K562 (cell line): ENCODE measurements around the gene RAB11FIP2. TPM values are rescaled to one million over a fixed set of nuclear protein-coding genes. Genes with fewer than 3 reads are reported as not detected.

Source experiments
- ATAC-seq: fragments of 200-7000 bp; cut with Tn5 transposase; 3 replicates; pipeline ENCODE4 v1.9.1; 2020; ENCODE audit warnings: moderate library complexity
- BruUV-seq: library from RNA; stranded (reverse); fragments of 400-500 nt; replicated peaks from 2 replicates; lab custom pipeline; 2021; lab: Mats Ljungman, UMichigan
- CTCF ChIA-PET: fragments of 300-600 bp; formaldehyde crosslinking; extraction: SDS; loops from one replicate; lab custom pipeline; 2021; ENCODE audit warnings: low intra/inter-chr PET ratio; lab: Yijun Ruan, JAX
- POLR2A ChIA-PET: fragments of 300-600, 350-650 bp; sonication (Branson Sonifier 250); formaldehyde crosslinking; extraction: SDS; loops from one replicate; lab custom pipeline; 2021; ENCODE audit warnings: antibody characterized with exemption, inconsistent platforms; lab: Yijun Ruan, JAX
- DNase-seq, 4 experiments: peaks; one replicate each; pipeline versions ENCODE4 v3.0.0 to v3.0.0-alpha.2; 2011 to 2018; ENCODE audit warnings: low spot score in 3 of 4, mixed read lengths in 3 of 4; ENCODE audit errors: extremely low read depth in 1 of 4
- FAIRE-seq: peaks from 2 replicates; lab custom pipeline; 2011; peaks lifted over from hg19 to GRCh38; lab: Jason Lieb, UNC
- H2AFZ ChIP-seq: 2 replicates; pipeline ENCODE4 v1.6.0; 2011; ENCODE audit warnings: low read depth, low read length, control low read depth, inconsistent platforms
- H3K27ac ChIP-seq: fragments of 200-600 bp; 3 replicates; pipeline ENCODE4 v1.8.0; 2011; ENCODE audit warnings: low read depth, mild to moderate bottlenecking, control low read depth, inconsistent platforms, low read length, moderate library complexity, mixed read lengths; ENCODE audit errors: extremely low read depth
- H3K27me3 ChIP-seq, 2 experiments: fragments of 300-600 bp in 1 of 2; 2 replicates in 1 of 2; 3 replicates in 1 of 2; pipeline versions ENCODE4 v1.6.0 to v1.8.0; 2011; ENCODE audit warnings: inconsistent platforms in 2 of 2, low read length in 2 of 2, mild to moderate bottlenecking in 1 of 2, mixed read lengths in 1 of 2, moderate library complexity in 1 of 2; ENCODE audit not compliant: control insufficient read depth in 2 of 2, insufficient read depth in 2 of 2
- H3K36me3 ChIP-seq: fragments of 300-600 bp; 3 replicates; pipeline ENCODE4 v1.8.0; 2011; ENCODE audit warnings: mild to moderate bottlenecking, low read length, inconsistent platforms; ENCODE audit not compliant: control insufficient read depth, insufficient read depth
- H3K4me1 ChIP-seq, 2 experiments: fragments of 200-600 bp in 1 of 2; replicated peaks in 1 of 2; 2 replicates in 1 of 2; 3 replicates in 1 of 2; pipeline versions ENCODE4 v1.5.1 to v1.8.0; 2011; ENCODE audit warnings: inconsistent platforms in 2 of 2, low read length in 2 of 2, mild to moderate bottlenecking in 1 of 2, mixed read lengths in 1 of 2, moderate library complexity in 1 of 2; ENCODE audit not compliant: control insufficient read depth in 2 of 2, insufficient read depth in 2 of 2
- H3K4me2 ChIP-seq: 2 replicates; pipeline ENCODE4 v1.6.1; 2011; ENCODE audit warnings: low read length, control low read depth, inconsistent platforms, mixed read lengths; ENCODE audit not compliant: insufficient read depth
- H3K4me3 ChIP-seq: fragments of 200-600 bp; sonication (generic), shearing (Covaris generic); 2 replicates; pipeline ENCODE4 v1.5.1; 2016; ENCODE audit warnings: control low read depth, inconsistent platforms
- H3K79me2 ChIP-seq: fragments of 200-600 bp; 3 replicates; pipeline ENCODE4 v1.8.0; 2011; ENCODE audit warnings: low read length, inconsistent platforms; ENCODE audit not compliant: control insufficient read depth, insufficient read depth
- H3K9ac ChIP-seq, 2 experiments: 2 replicates each; pipeline versions ENCODE4 v1.6.0 to v1.6.1; 2011; ENCODE audit warnings: low read depth in 2 of 2, low read length in 2 of 2, control low read depth in 1 of 2, inconsistent platforms in 1 of 2, mild to moderate bottlenecking in 1 of 2, mixed read lengths in 1 of 2; ENCODE audit not compliant: insufficient read depth in 1 of 2
- H3K9me1 ChIP-seq: one replicate; pipeline ENCODE4 v1.6.0; 2011; ENCODE audit warnings: inconsistent platforms, mild to moderate bottlenecking, low read length, moderate library complexity; ENCODE audit not compliant: control insufficient read depth, insufficient read depth
- H3K9me3 ChIP-seq: replicated peaks from 2 replicates; pipeline ENCODE4 v1.5.1; 2011; ENCODE audit warnings: low read depth, low read length, inconsistent platforms; ENCODE audit not compliant: control insufficient read depth, insufficient read depth
- H4K20me1 ChIP-seq: replicated peaks from 2 replicates; pipeline ENCODE4 v1.6.1; 2011; ENCODE audit warnings: low read length, inconsistent platforms, mixed read lengths; ENCODE audit not compliant: control insufficient read depth, insufficient read depth
- COPS2 ChIP-seq: fragments of 450-650 bp; conservative IDR thresholded peaks from 2 replicates; pipeline ENCODE4 v1.6.1; 2016; ENCODE audit warnings: mild to moderate bottlenecking, moderate library complexity
- CXXC5 ChIP-seq: fragments of 250-450 bp; sonication (Bioruptor Pico); IDR thresholded peaks from 2 replicates; pipeline ENCODE4 v1.8.0; 2022; ENCODE audit warnings: inconsistent platforms, mild to moderate bottlenecking, moderate library complexity
- HNRNPK ChIP-seq: fragments of 200-400 bp; formaldehyde crosslinking; IDR thresholded peaks from one replicate; pipeline ENCODE4 v1.6.1; 2018; ENCODE audit warnings: mild to moderate bottlenecking, low read depth, low read length; ENCODE audit not compliant: poor library complexity, severe bottlenecking
- POLR2AphosphoS2 ChIP-seq: IDR thresholded peaks from 2 replicates; pipeline ENCODE4 v1.6.1; 2012; ENCODE audit warnings: low read length, improper control_type of control experiment
- SMAD3 ChIP-seq: fragments of 450-650 bp; formaldehyde crosslinking; conservative IDR thresholded peaks from 2 replicates; pipeline ENCODE4 v1.4.0; 2020; ENCODE audit warnings: mild to moderate bottlenecking
- TAF9B ChIP-seq: fragments of 450-650 bp; IDR thresholded peaks from 2 replicates; pipeline ENCODE4 v1.6.1; 2018; ENCODE audit warnings: mild to moderate bottlenecking; ENCODE audit not compliant: partially characterized antibody
- ZFP1 ChIP-seq: fragments of 450-650 bp; formaldehyde crosslinking; IDR thresholded peaks from 2 replicates; pipeline ENCODE4 v1.4.0; 2020; ENCODE audit warnings: mild to moderate bottlenecking, mixed read lengths
- ZNF184 ChIP-seq: sonication (generic); formaldehyde crosslinking; IDR thresholded peaks from 2 replicates; pipeline ENCODE4 v1.5.0; 2020; ENCODE audit warnings: missing genetic modification reagents
- ZNF707 ChIP-seq: fragments of 250-450 bp; sonication (Bioruptor Pico); conservative IDR thresholded peaks from 2 replicates; pipeline ENCODE4 v1.8.0; 2022; ENCODE audit warnings: inconsistent platforms, mild to moderate bottlenecking, moderate library complexity
- ZNF79 ChIP-seq: fragments of 250-450 bp; sonication (Bioruptor Pico); IDR thresholded peaks from 2 replicates; pipeline ENCODE4 v1.4.0; 2020; ENCODE audit warnings: low read depth, mild to moderate bottlenecking, moderate library complexity
- WGBS: fragments of 100-300 bp; shearing (Covaris generic); methylation state at CpG from one replicate; pipeline ENCODE4 v1.1.6; 2016; ENCODE audit warnings: low coverage, mixed read lengths; ENCODE audit not compliant: insufficient coverage; ENCODE audit errors: missing lambda C conversion rate; 5-methylcytosine and 5-hydroxymethylcytosine counted together
- in situ Hi-C: fragments of 300-500 bp; cut with MboI; formaldehyde crosslinking; loops from 4 replicates; pipeline ENCODE4 v1.15.0; 2018; ENCODE audit warnings: inconsistent platforms, mixed read lengths
- intact Hi-C: fragments of 100-400 bp; cut with micrococcal nuclease; formaldehyde crosslinking; loops from 2 replicates; pipeline ENCODE4 v1.14.2; 2022
- polyA plus RNA-seq, 8 experiments: library from polyadenylated mRNA; depleted of rRNA in 4 of 8; stranded (reverse) in 5 of 8; unstranded in 3 of 8; fragments of >200 nt; fragmentation: Nextera tagmentation in 2 of 8; fragmentation: Illumina TruSeq in 1 of 8; extraction: Ambion mirVana in 2 of 8; extraction: Trizol in 1 of 8; gene quantifications; 2 replicates each; pipeline versions ENCODE4 v1.2.1 to v1.2.3, GENCODE V29; 2011 to 2014; ENCODE audit warnings: inconsistent platforms in 1 of 8, missing spikeins in 1 of 8
- total RNA-seq, 7 experiments: library from RNA; depleted of rRNA in 6 of 7; stranded (reverse); fragments of >200 nt in 6 of 7; fragmentation: Illumina TruSeq in 2 of 7; extraction: Trizol in 2 of 7; gene quantifications; 2 replicates each; pipeline versions ENCODE4 v1.2.1 to v1.2.3, GENCODE V29; 2011 to 2021; ENCODE audit warnings: low replicate concordance in 1 of 7
- TF ChIP-seq, protein P1 (sequence below): fragments of 450-650 bp; IDR thresholded peaks from 2 replicates; pipeline ENCODE4 v1.6.1; 2016; ENCODE audit warnings: low read depth
- TF ChIP-seq, protein P2 (sequence below): fragments of 450-650 bp; formaldehyde crosslinking; IDR thresholded peaks from 2 replicates; pipeline ENCODE4 v1.4.0; 2022; ENCODE audit warnings: mild to moderate bottlenecking, moderate library complexity
- TF ChIP-seq, protein P3 (sequence below): fragments of 450-650 bp; IDR thresholded peaks from 2 replicates; pipeline ENCODE4 v1.6.1; 2017; ENCODE audit warnings: antibody characterized with exemption

The RAB11FIP2 gene
- total and polyA plus RNA-seq, 9 of the 15 experiments (the other 6 are each of a cell fraction or from before 2014, with no cell fraction given) = 3.0 to 10.6 (median 3.9) TPM

DNA sequence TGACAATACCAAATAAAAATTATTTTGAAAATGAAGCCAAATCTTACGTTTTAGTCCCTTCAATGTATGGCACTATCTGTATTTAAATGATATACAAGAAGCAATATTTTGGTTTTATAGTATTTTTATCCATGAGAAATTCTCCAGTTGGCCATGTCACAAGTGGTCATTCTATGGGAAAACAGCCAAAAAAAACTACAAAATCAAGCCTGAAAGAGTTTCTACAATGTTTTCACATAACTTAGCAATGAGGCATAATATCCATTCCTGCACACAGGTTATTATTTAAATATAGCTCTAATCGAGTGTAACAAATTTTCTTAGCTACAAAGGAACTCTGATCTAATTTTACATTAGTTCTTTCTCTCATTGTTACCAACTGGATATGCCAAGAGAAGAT, 5.4 kb downstream of the RAB11FIP2 start:
- H4K20me1 ChIP-seq = no peaks in the 10 kb centered on the region
- POLR2A ChIA-PET = no interaction called here
- H3K4me1 ChIP-seq = peaks cover 0 to 3% of the 10 kb centered on the region in 2 experiments; a peak in 2 of 5 replicates
- H2AFZ ChIP-seq = no peak overlapping the region
- no peaks in the 10 kb centered on the region for H3K27me3 ChIP-seq
- no peak for DNase-seq
- FAIRE-seq = no peak
- no peak overlapping the region for H3K4me3 ChIP-seq
- BruUV-seq = no TSS peak
- CTCF ChIA-PET = no interaction called here
- no peak overlapping the region for H3K4me2 ChIP-seq
- intact Hi-C loops (no loop called here), in situ Hi-C loops (no loop called here)
- H3K79me2 ChIP-seq = peaks cover 35% of the 10 kb centered on the region
- H3K27ac ChIP-seq = no peak overlapping the region
- no peak for ATAC-seq
- 0 out of 3 replicates have a peak, but pooled peaks cover 2% of the 10 kb centered on the region for H3K36me3 ChIP-seq
- H3K9me1 ChIP-seq = no peaks in the 10 kb centered on the region
- H3K9ac ChIP-seq = no peak overlapping the region
- H3K9me3 ChIP-seq = no peaks in the 10 kb centered on the region
- WGBS = 52% methylated on average over 2 of the region's 2 CpGs
- TF ChIP-seq ZNF79 (no peak), ZNF707 (CRISPR knock-in tag) (no peak), CXXC5 (CRISPR knock-in tag) (no peak), ZFP1 (CRISPR knock-in tag) (no peak), TAF9B (no peak), POLR2AphosphoS2 (no peak), SMAD3 (CRISPR knock-in tag) (no peak), COPS2 (no peak), ZNF184 (CRISPR knock-in tag) (no peak), HNRNPK (no peak)
- TF ChIP-seq, protein P1, sequence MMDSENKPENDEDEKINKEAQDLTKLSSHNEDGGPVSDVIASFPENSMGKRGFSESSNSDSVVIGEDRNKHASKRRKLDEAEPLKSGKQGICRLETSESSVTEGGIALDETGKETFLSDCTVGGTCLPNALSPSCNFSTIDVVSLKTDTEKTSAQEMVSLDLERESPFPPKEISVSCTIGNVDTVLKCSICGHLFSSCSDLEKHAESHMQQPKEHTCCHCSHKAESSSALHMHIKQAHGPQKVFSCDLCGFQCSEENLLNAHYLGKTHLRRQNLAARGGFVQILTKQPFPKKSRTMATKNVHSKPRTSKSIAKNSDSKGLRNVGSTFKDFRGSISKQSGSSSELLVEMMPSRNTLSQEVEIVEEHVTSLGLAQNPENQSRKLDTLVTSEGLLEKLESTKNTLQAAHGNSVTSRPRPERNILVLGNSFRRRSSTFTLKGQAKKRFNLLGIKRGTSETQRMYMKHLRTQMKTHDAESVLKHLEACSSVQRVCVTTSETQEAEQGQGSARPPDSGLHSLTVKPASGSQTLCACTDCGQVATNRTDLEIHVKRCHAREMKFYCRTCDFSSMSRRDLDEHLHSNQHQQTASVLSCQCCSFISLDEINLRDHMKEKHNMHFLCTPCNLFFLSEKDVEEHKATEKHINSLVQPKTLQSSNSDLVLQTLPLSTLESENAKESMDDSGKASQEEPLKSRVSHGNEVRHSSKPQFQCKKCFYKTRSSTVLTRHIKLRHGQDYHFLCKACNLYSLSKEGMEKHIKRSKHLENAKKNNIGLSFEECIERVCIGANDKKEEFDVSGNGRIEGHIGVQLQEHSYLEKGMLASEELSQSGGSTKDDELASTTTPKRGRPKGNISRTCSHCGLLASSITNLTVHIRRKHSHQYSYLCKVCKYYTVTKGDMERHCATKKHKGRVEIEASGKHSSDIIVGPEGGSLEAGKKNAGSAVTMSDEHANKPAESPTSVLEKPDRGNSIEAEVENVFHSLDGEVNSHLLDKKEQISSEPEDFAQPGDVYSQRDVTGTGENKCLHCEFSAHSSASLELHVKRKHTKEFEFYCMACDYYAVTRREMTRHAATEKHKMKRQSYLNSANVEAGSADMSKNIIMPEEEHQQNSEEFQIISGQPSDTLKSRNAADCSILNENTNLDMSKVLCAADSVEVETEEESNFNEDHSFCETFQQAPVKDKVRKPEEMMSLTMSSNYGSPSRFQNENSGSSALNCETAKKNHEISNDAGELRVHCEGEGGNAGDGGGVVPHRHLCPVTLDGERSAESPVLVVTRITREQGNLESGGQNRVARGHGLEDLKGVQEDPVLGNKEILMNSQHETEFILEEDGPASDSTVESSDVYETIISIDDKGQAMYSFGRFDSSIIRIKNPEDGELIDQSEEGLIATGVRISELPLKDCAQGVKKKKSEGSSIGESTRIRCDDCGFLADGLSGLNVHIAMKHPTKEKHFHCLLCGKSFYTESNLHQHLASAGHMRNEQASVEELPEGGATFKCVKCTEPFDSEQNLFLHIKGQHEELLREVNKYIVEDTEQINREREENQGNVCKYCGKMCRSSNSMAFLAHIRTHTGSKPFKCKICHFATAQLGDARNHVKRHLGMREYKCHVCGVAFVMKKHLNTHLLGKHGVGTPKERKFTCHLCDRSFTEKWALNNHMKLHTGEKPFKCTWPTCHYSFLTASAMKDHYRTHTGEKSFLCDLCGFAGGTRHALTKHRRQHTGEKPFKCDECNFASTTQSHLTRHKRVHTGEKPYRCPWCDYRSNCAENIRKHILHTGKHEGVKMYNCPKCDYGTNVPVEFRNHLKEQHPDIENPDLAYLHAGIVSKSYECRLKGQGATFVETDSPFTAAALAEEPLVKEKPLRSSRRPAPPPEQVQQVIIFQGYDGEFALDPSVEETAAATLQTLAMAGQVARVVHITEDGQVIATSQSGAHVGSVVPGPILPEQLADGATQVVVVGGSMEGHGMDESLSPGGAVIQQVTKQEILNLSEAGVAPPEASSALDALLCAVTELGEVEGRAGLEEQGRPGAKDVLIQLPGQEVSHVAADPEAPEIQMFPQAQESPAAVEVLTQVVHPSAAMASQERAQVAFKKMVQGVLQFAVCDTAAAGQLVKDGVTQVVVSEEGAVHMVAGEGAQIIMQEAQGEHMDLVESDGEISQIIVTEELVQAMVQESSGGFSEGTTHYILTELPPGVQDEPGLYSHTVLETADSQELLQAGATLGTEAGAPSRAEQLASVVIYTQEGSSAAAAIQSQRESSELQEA = no peak
- TF ChIP-seq, protein P2, sequence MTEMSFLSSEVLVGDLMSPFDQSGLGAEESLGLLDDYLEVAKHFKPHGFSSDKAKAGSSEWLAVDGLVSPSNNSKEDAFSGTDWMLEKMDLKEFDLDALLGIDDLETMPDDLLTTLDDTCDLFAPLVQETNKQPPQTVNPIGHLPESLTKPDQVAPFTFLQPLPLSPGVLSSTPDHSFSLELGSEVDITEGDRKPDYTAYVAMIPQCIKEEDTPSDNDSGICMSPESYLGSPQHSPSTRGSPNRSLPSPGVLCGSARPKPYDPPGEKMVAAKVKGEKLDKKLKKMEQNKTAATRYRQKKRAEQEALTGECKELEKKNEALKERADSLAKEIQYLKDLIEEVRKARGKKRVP (CRISPR knock-in tag) = no peak
- TF ChIP-seq, protein P3, sequence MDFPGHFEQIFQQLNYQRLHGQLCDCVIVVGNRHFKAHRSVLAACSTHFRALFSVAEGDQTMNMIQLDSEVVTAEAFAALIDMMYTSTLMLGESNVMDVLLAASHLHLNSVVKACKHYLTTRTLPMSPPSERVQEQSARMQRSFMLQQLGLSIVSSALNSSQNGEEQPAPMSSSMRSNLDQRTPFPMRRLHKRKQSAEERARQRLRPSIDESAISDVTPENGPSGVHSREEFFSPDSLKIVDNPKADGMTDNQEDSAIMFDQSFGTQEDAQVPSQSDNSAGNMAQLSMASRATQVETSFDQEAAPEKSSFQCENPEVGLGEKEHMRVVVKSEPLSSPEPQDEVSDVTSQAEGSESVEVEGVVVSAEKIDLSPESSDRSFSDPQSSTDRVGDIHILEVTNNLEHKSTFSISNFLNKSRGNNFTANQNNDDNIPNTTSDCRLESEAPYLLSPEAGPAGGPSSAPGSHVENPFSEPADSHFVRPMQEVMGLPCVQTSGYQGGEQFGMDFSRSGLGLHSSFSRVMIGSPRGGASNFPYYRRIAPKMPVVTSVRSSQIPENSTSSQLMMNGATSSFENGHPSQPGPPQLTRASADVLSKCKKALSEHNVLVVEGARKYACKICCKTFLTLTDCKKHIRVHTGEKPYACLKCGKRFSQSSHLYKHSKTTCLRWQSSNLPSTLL = no peak
